Vagina (tissue), 2 donors: ENCODE data around the gene AKAP7. TPM values are rescaled to one million over a fixed set of nuclear protein-coding genes. Genes with fewer than 3 reads are reported as not detected.

ENCODE experiments used
- DNase-seq, 2 donors: peaks; one replicate each; pipeline ENCODE4 v3.0.0-alpha.2; 2017; ENCODE audit errors: extremely low spot score in 2 of 2
- H3K27ac ChIP-seq: fragments of 200-600 bp; sonication (generic); one replicate; pipeline ENCODE4 v1.5.1; 2019
- H3K27me3 ChIP-seq: fragments of 200-600 bp; sonication (generic); one replicate; pipeline ENCODE4 v1.5.1; 2019
- H3K36me3 ChIP-seq, 2 donors: fragments of 200-600 bp; sonication (generic); one replicate each; pipeline ENCODE4 v1.5.1; 2017 to 2019
- H3K4me1 ChIP-seq: fragments of 200-600 bp; sonication (generic); one replicate; pipeline ENCODE4 v1.5.1; 2019
- H3K4me3 ChIP-seq, 2 donors: fragments of 200-600 bp; sonication (generic); 1 replicate in 1 of 2; 2 replicates in 1 of 2; pipeline ENCODE4 v1.5.1; 2016 to 2019
- H3K9me3 ChIP-seq: fragments of 200-600 bp; sonication (generic); one replicate; pipeline ENCODE4 v1.5.1; 2019
- CTCF ChIP-seq, 3 experiments: fragments of 450-650 bp in 2 of 3; fragments of 200-600 bp in 1 of 3; sonication (generic) in 1 of 3; IDR thresholded peaks; one replicate each; pipeline ENCODE4 v1.5.1; 2017 to 2019; ENCODE audit warnings: antibody characterized with exemption in 3 of 3, mild to moderate bottlenecking in 2 of 3, moderate library complexity in 2 of 3
- POLR2A ChIP-seq, 2 donors: fragments of 450-650 bp; IDR thresholded peaks; one replicate each; pipeline ENCODE4 v1.6.1; 2017; ENCODE audit warnings: antibody characterized with exemption in 2 of 2, mild to moderate bottlenecking in 2 of 2, moderate library complexity in 2 of 2
- POLR2AphosphoS5 ChIP-seq, 2 donors: sonication (generic); formaldehyde crosslinking; IDR thresholded peaks; one replicate each; pipeline ENCODE4 v1.9.0; 2017; ENCODE audit warnings: antibody characterized with exemption in 2 of 2, mild to moderate bottlenecking in 2 of 2, low read depth in 1 of 2; ENCODE audit not compliant: insufficient read depth in 1 of 2
- intact Hi-C: fragments of 100-400 bp; cut with DNase I; formaldehyde crosslinking; loops from one replicate; pipeline ENCODE4 v1.15.1; 2023
- total RNA-seq: library from RNA; depleted of rRNA; stranded (reverse); fragments of >200 nt; gene quantifications from one replicate; pipeline ENCODE4 v1.2.3, GENCODE V29; 2016

Gene AKAP7
- total RNA-seq, 1 donor from 2014 or later: 6.4 TPM

- intact Hi-C loops: no loop called here
- Histone ChIP-seq H3K9me3 (no peaks in the 10 kb centered on the region), H3K4me3 (no peak overlapping the region), H3K36me3 (peaks cover 0 to 5% of the 10 kb centered on the region in 2 donors), H3K27ac (no peak overlapping the region), H3K27me3 (no peaks in the 10 kb centered on the region), H3K4me1 (no peaks in the 10 kb centered on the region)
- DNase-seq: no peak
- TF ChIP-seq CTCF (IDR thresholded peaks at IDR 0.05) (no peak), POLR2AphosphoS5 (IDR thresholded peaks at IDR 0.05; ENCODE audit: insufficient read depth in 1 of 2, low read depth in 1 of 2) (no peak), POLR2A (IDR thresholded peaks at IDR 0.05) (no peak)
These were observed 37.0 kb downstream of the AKAP7 start for GRCh38 chr6:131172222-131172621.

- no peak overlapping the region for H3K27ac ChIP-seq
- no peak for TF ChIP-seq CTCF (IDR thresholded peaks at IDR 0.05)
- no peak for TF ChIP-seq POLR2AphosphoS5 (IDR thresholded peaks at IDR 0.05; ENCODE audit: insufficient read depth in 1 of 2, low read depth in 1 of 2)
- TF ChIP-seq POLR2A (IDR thresholded peaks at IDR 0.05): no peak
- peaks cover 0 to 5% of the 10 kb centered on the region in 2 donors for H3K36me3 ChIP-seq
- H3K9me3 ChIP-seq: no peaks in the 10 kb centered on the region
- H3K4me1 ChIP-seq: no peaks in the 10 kb centered on the region
- no peaks in the 10 kb centered on the region for H3K27me3 ChIP-seq
- DNase-seq: no peak
- intact Hi-C loops: no loop called here
- no peak overlapping the region for H3K4me3 ChIP-seq
These were observed 38.4 kb downstream of the AKAP7 start for GRCh38 chr6:131173680-131174079.

GRCh38 chr6:131175564-131175963 lies 40.3 kb downstream of the AKAP7 start:
- Histone ChIP-seq H3K27ac (no peak overlapping the region), H3K4me3 (no peak overlapping the region), H3K9me3 (no peaks in the 10 kb centered on the region), H3K36me3 (no peaks in the 10 kb centered on the region), H3K27me3 (no peaks in the 10 kb centered on the region), H3K4me1 (no peaks in the 10 kb centered on the region)
- TF ChIP-seq CTCF (IDR thresholded peaks at IDR 0.05): no peak
- no peak for TF ChIP-seq POLR2AphosphoS5 (IDR thresholded peaks at IDR 0.05; ENCODE audit: insufficient read depth in 1 of 2, low read depth in 1 of 2)
- TF ChIP-seq POLR2A (IDR thresholded peaks at IDR 0.05): no peak
- intact Hi-C loops: no loop called here
- no peak for DNase-seq

DNA sequence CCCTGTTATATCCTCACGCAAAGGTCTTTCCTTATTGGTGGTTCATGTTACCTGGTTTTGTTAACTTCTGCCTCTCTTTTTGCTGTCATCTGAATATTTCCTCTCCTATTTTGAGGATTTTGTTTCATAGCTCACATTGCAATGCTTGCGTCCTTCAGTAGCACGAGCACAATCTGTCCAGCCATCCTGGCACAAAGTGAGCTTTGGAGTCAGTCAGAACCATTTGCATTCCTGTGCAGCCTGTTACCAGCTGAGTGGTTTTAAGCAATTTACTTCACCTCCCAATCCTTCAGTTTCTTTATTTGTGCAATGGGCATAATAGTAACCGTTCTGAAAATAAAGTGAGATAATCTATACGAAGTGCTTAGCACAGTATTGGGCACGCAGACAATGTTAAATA lies 42.7 kb downstream of the AKAP7 start:
- intact Hi-C loops: no loop called here

More for the DNA sequence above, 42.7 kb downstream of the AKAP7 start:
- H3K36me3 ChIP-seq: no peaks in the 10 kb centered on the region
- no peaks in the 10 kb centered on the region for H3K27me3 ChIP-seq
- no peak overlapping the region for H3K4me3 ChIP-seq
- no peak overlapping the region for H3K27ac ChIP-seq
- no peak for DNase-seq
- TF ChIP-seq CTCF (IDR thresholded peaks at IDR 0.05) (no peak), POLR2A (IDR thresholded peaks at IDR 0.05) (no peak), POLR2AphosphoS5 (IDR thresholded peaks at IDR 0.05; ENCODE audit: insufficient read depth in 1 of 2, low read depth in 1 of 2) (no peak)
- H3K9me3 ChIP-seq: no peaks in the 10 kb centered on the region
- no peaks in the 10 kb centered on the region for H3K4me1 ChIP-seq
